ENCODE results near the gene TUBB1. TPM values are rescaled to one million over a fixed set of nuclear protein-coding genes. Genes with fewer than 3 reads are reported as not detected.

The TUBB1 gene
- total and polyA plus RNA-seq, 2 of the 13 experiments (the other 11 are each of a cell fraction or from before 2014, with no cell fraction given): 0.11 to 57.6 TPM

GRCh38 chr20:58975353-58975752 lies 43.9 kb upstream of the TUBB1 start (continued):
- TF ChIP-seq CEBPZ (IDR thresholded peaks at IDR 0.05; ENCODE audit: low read length): no peak
- TF ChIP-seq ZUFSP (CRISPR knock-in tag; IDR thresholded peaks at IDR 0.05; ENCODE audit: borderline replicate concordance): no peak
- no peak for TF ChIP-seq ZNF383 (CRISPR knock-in tag; IDR thresholded peaks at IDR 0.05; ENCODE audit: borderline replicate concordance)
- TF ChIP-seq MED8 (CRISPR knock-in tag; IDR thresholded peaks at IDR 0.05; ENCODE audit: insufficient replicate concordance): no peak
- TF ChIP-seq JARID2 (CRISPR knock-in tag; IDR thresholded peaks at IDR 0.05; ENCODE audit: insufficient replicate concordance): no peak
- no peak for TF ChIP-seq MYNN (CRISPR knock-in tag; IDR thresholded peaks at IDR 0.05; ENCODE audit: low read depth)
- TF ChIP-seq ZNF883 (CRISPR knock-in tag; IDR thresholded peaks at IDR 0.05; ENCODE audit: not compliant biosample characterization): no peak
